ENCODE measurements around the gene B4GALT5. TPM values are rescaled to one million over a fixed set of nuclear protein-coding genes. Genes with fewer than 3 reads are reported as not detected.

The B4GALT5 gene
- total RNA-seq, 1 experiment from 2014 or later, result 77.0 TPM

DNA sequence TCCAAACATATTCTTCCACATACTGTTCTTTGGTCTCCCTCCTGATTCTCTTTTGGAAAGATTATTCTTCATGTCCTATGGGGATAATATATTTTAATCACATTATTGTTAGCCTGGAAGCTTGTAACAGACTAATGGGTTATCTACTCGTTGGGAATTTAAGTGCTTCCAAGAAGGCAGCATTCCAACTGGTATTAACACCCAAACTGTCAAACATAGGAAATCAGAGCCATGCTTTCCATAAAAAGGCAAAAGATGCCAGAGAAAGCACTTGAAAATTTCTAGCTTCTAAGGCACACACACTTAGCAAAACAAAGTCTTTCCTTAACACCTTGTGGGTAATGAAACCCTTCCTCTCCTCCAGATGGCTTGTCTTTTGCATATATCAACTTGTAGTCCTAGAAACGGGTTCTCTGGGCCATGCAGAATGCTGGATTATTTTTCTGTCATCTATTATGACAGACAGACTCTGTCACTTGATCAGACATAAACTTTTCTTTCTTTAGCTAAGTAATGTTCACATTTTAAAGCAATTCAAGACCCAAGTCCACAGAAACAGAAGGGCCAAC is 41.5 kb downstream of the B4GALT5 start:
- Histone ChIP-seq H3K4me1 (ENCODE audit: insufficient read depth, low read length) (peaks cover 12% of the 10 kb centered on the region; the same call in 1 of the 2 replicates), H3K27ac (ENCODE audit: insufficient read length, low read depth, low read length) (no peak overlapping the region), H3T11ph (ENCODE audit: low read length) (no peak overlapping the region), H2BK120ac (ENCODE audit: low read depth, low read length, poor library complexity, severe bottlenecking) (no peak overlapping the region), H3K79me1 (ENCODE audit: insufficient read depth, low read depth, low read length, poor library complexity, severe bottlenecking) (no peaks in the 10 kb centered on the region), H3K23me2 (ENCODE audit: insufficient read length, low read depth, low read length, poor library complexity, severe bottlenecking) (no peaks in the 10 kb centered on the region), H3K56ac (ENCODE audit: insufficient read length, low read depth, low read length) (no peak overlapping the region), H3K23ac (ENCODE audit: insufficient read length, low read depth, low read length) (no peak overlapping the region), H2AK5ac (ENCODE audit: insufficient read length, low read length) (no peak overlapping the region), H3K4ac (ENCODE audit: low read depth, low read length) (no peak overlapping the region), H2BK12ac (ENCODE audit: insufficient read length, low read depth, low read length) (no peak overlapping the region), H3K9me3 (ENCODE audit: control insufficient read depth, low read depth, low read length) (no peaks in the 10 kb centered on the region), H2BK20ac (ENCODE audit: low read depth, low read length, poor library complexity, severe bottlenecking) (no peak overlapping the region), H4K5ac (ENCODE audit: insufficient read length, low read depth, low read length) (no peak overlapping the region), H4K91ac (ENCODE audit: insufficient read length, low read depth, low read length) (no peak overlapping the region), H2BK5ac (ENCODE audit: insufficient read length, low read length) (no peak overlapping the region), H3K27me3 (ENCODE audit: insufficient read depth, low read length) (no peaks in the 10 kb centered on the region), H4K20me1 (ENCODE audit: control insufficient read depth, insufficient read depth, insufficient read length) (no peaks in the 10 kb centered on the region), H3K4me2 (ENCODE audit: insufficient read depth, insufficient read length, low read length) (no peak overlapping the region), H2AFZ (ENCODE audit: low read length) (no peak overlapping the region), H3K9ac (ENCODE audit: extremely low read depth, insufficient read length, low read length) (no peak overlapping the region), H3K79me2 (ENCODE audit: insufficient read depth, low read length) (peaks cover 53% of the 10 kb centered on the region; the same call in 1 of the 2 replicates), H3K18ac (ENCODE audit: insufficient read length, low read depth, low read length) (no peak overlapping the region), H3K14ac (ENCODE audit: insufficient read depth, low read length) (no peak overlapping the region), H2BK15ac (ENCODE audit: low read depth, low read length) (no peak overlapping the region), H4K8ac (replicated peaks; ENCODE audit: insufficient read length, low read depth, low read length) (no peak overlapping the region)
- Mint-ChIP-seq H3K36me3 (ENCODE audit: insufficient read depth in 1 of 3, low read depth in 3 of 3) (peaks cover 0 to 4% (median 0%) of the 10 kb centered on the region in 3 experiments; a peak in 1 of 7 replicates), H3K4me3 (no peak overlapping the region), H3K4me1 (peaks cover 51 to 65% of the 10 kb centered on the region in 2 experiments), H3K27me3 (ENCODE audit: low read depth) (no peaks in the 10 kb centered on the region), H3K27ac (peak overlapping the region in 1 of 3 experiments; percentile 35; a peak in 2 of 7 replicates), H3K9me3 (no peaks in the 10 kb centered on the region; a peak in 1 of 5 replicates)
- TF ChIP-seq, protein P1, sequence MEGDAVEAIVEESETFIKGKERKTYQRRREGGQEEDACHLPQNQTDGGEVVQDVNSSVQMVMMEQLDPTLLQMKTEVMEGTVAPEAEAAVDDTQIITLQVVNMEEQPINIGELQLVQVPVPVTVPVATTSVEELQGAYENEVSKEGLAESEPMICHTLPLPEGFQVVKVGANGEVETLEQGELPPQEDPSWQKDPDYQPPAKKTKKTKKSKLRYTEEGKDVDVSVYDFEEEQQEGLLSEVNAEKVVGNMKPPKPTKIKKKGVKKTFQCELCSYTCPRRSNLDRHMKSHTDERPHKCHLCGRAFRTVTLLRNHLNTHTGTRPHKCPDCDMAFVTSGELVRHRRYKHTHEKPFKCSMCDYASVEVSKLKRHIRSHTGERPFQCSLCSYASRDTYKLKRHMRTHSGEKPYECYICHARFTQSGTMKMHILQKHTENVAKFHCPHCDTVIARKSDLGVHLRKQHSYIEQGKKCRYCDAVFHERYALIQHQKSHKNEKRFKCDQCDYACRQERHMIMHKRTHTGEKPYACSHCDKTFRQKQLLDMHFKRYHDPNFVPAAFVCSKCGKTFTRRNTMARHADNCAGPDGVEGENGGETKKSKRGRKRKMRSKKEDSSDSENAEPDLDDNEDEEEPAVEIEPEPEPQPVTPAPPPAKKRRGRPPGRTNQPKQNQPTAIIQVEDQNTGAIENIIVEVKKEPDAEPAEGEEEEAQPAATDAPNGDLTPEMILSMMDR (conservative IDR thresholded peaks at IDR 0.05), result no peak
- no peak for DNase-seq
- WGBS (ENCODE audit: extremely low coverage, insufficient read length, low lambda C conversion rate), result no CpG with 5 or more reads among the region's 2 CpGs
